ENCODE data around the gene ATG13.

ATG13 gene

GRCh38 chr11:46582588-46582987 is 34.8 kb upstream of the ATG13 start:
- TF ChIP-seq FOXP2 (optimal IDR thresholded peaks at IDR 0.05; ENCODE audit: borderline replicate concordance, extremely low read depth, extremely low read length, insufficient read depth) (no peak), TAF1 (IDR thresholded peaks at IDR 0.05; ENCODE audit: borderline replicate concordance, insufficient read depth, low read length) (no peak), SIN3A (IDR thresholded peaks at IDR 0.05; ENCODE audit: borderline replicate concordance, insufficient read depth, low read length) (no peak)

GRCh38 chr11:46588131-46588530 is 29.2 kb upstream of the ATG13 start:
- TF ChIP-seq POLR2AphosphoS5 (IDR thresholded peaks at IDR 0.05; ENCODE audit: low read depth, low read length) = no peak
- TF ChIP-seq TAF1 (IDR thresholded peaks at IDR 0.05; ENCODE audit: borderline replicate concordance, insufficient read depth, low read length) = no peak
- TF ChIP-seq REST (IDR thresholded peaks at IDR 0.05; ENCODE audit: insufficient read depth in 1 of 2, low read depth in 2 of 2, low read length in 2 of 2) = no peak
- no peak for TF ChIP-seq FOXP2 (optimal IDR thresholded peaks at IDR 0.05; ENCODE audit: borderline replicate concordance, extremely low read depth, extremely low read length, insufficient read depth)

- TF ChIP-seq REST (IDR thresholded peaks at IDR 0.05; ENCODE audit: insufficient read depth in 1 of 2, low read depth in 2 of 2, low read length in 2 of 2) (no peak), TAF1 (IDR thresholded peaks at IDR 0.05; ENCODE audit: borderline replicate concordance, insufficient read depth, low read length) (no peak), POLR2AphosphoS5 (IDR thresholded peaks at IDR 0.05; ENCODE audit: low read depth, low read length) (no peak), SIN3A (IDR thresholded peaks at IDR 0.05; ENCODE audit: borderline replicate concordance, insufficient read depth, low read length) (no peak), FOXP2 (optimal IDR thresholded peaks at IDR 0.05; ENCODE audit: borderline replicate concordance, extremely low read depth, extremely low read length, insufficient read depth) (no peak)
Measured at GRCh38 chr11:46588915-46589314, 28.4 kb upstream of the ATG13 start.

- TF ChIP-seq REST (IDR thresholded peaks at IDR 0.05; ENCODE audit: insufficient read depth in 1 of 2, low read depth in 2 of 2, low read length in 2 of 2) = no peak
- no peak for TF ChIP-seq SIN3A (IDR thresholded peaks at IDR 0.05; ENCODE audit: borderline replicate concordance, insufficient read depth, low read length)
- no peak for TF ChIP-seq POLR2AphosphoS5 (IDR thresholded peaks at IDR 0.05; ENCODE audit: low read depth, low read length)
- no peak for TF ChIP-seq TAF1 (IDR thresholded peaks at IDR 0.05; ENCODE audit: borderline replicate concordance, insufficient read depth, low read length)
- no peak for TF ChIP-seq FOXP2 (optimal IDR thresholded peaks at IDR 0.05; ENCODE audit: borderline replicate concordance, extremely low read depth, extremely low read length, insufficient read depth)
Measured at GRCh38 chr11:46590740-46591605, 26.4 kb upstream of the ATG13 start.

- TF ChIP-seq FOXP2 (optimal IDR thresholded peaks at IDR 0.05; ENCODE audit: borderline replicate concordance, extremely low read depth, extremely low read length, insufficient read depth) = peak; percentile 59
- TF ChIP-seq POLR2AphosphoS5 (IDR thresholded peaks at IDR 0.05; ENCODE audit: low read depth, low read length) = peak; percentile 84
- TF ChIP-seq SIN3A (IDR thresholded peaks at IDR 0.05; ENCODE audit: borderline replicate concordance, insufficient read depth, low read length) = peak; percentile 91
- TF ChIP-seq REST (IDR thresholded peaks at IDR 0.05; ENCODE audit: insufficient read depth in 1 of 2, low read depth in 2 of 2, low read length in 2 of 2) = 0 out of 4 replicates have a peak, but pooled peaks of 1 of the 2 experiments have one; percentile 62
- TF ChIP-seq TAF1 (IDR thresholded peaks at IDR 0.05; ENCODE audit: borderline replicate concordance, insufficient read depth, low read length) = peak; percentile 86; the same call in 1 of the 2 replicates
Measured at GRCh38 chr11:46593550-46594373, 23.6 kb upstream of the ATG13 start, which contains the start of gene AMBRA1. TSS of gene AMBRA1 (minus strand) at chr11:46594023. CDS start at chr11:46548380, 45,643 bp downstream.

Data from PFSK-1 (cell line).